Measurements from ENCODE around the gene GOLGA8J.

Gene GOLGA8J

DNA sequence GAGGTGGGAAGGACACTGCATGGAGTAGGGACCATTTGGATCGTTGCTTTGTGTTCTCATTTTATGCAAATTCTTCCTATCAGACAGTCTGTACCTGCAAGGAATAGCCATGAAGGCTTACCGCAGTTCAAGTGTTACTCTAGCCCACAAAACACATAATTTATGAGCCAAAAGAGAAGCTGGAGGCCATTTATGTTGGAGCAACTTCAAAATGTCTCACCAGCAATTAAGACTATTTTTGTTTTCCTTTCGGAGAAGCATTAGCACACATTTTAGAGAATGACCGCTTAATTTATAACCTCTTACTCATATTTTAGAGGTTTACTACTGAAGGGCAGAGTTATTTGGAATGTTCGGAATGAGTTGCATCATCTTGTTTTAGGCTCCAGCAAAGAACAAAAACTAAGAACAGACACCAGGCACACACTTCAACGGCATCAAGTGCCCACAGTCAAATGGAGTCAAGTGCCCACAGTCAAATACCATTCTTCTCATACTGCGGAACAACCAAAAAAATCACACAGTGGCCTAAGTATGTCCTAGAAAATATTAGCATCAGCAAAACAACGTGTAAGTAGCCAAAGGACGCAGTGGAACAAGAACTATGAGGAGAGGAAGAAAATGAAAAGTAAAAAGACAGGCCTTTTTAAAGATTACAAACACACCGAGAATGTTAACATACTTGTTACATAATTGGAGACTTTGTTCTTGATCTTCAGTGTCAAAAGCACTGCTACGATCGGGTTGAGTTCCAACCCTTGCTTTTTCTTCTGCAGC is 17.5 kb upstream of the GOLGA8J start (continued):
- TF ChIP-seq, protein P1, sequence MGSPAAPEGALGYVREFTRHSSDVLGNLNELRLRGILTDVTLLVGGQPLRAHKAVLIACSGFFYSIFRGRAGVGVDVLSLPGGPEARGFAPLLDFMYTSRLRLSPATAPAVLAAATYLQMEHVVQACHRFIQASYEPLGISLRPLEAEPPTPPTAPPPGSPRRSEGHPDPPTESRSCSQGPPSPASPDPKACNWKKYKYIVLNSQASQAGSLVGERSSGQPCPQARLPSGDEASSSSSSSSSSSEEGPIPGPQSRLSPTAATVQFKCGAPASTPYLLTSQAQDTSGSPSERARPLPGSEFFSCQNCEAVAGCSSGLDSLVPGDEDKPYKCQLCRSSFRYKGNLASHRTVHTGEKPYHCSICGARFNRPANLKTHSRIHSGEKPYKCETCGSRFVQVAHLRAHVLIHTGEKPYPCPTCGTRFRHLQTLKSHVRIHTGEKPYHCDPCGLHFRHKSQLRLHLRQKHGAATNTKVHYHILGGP (tag by site-specific recombination; IDR thresholded peaks at IDR 0.05) = 0 out of 2 replicates have a peak, but pooled peaks have one; percentile 13
- TF ChIP-seq ZNF660 (tag by site-specific recombination; IDR thresholded peaks at IDR 0.05) = no peak
- no peak for TF ChIP-seq ZNF600 (tag by site-specific recombination; IDR thresholded peaks at IDR 0.05)
- TF ChIP-seq ZNF433 (tag by site-specific recombination; IDR thresholded peaks at IDR 0.05; ENCODE audit: low read depth) = no peak
- no peak for TF ChIP-seq SP2 (tag by site-specific recombination; IDR thresholded peaks at IDR 0.05)
- 0 out of 2 replicates have a peak, but pooled peaks have one; percentile 16 for TF ChIP-seq ZXDB (tag by site-specific recombination; IDR thresholded peaks at IDR 0.05)
- no peak for TF ChIP-seq SP3 (tag by site-specific recombination; IDR thresholded peaks at IDR 0.05)
- peak; percentile 18; the same call in 1 of the 2 replicates for TF ChIP-seq OSR2 (tag by site-specific recombination; IDR thresholded peaks at IDR 0.05)
- no peak for TF ChIP-seq ZNF837 (tag by site-specific recombination; IDR thresholded peaks at IDR 0.05)
- TF ChIP-seq, protein P2, sequence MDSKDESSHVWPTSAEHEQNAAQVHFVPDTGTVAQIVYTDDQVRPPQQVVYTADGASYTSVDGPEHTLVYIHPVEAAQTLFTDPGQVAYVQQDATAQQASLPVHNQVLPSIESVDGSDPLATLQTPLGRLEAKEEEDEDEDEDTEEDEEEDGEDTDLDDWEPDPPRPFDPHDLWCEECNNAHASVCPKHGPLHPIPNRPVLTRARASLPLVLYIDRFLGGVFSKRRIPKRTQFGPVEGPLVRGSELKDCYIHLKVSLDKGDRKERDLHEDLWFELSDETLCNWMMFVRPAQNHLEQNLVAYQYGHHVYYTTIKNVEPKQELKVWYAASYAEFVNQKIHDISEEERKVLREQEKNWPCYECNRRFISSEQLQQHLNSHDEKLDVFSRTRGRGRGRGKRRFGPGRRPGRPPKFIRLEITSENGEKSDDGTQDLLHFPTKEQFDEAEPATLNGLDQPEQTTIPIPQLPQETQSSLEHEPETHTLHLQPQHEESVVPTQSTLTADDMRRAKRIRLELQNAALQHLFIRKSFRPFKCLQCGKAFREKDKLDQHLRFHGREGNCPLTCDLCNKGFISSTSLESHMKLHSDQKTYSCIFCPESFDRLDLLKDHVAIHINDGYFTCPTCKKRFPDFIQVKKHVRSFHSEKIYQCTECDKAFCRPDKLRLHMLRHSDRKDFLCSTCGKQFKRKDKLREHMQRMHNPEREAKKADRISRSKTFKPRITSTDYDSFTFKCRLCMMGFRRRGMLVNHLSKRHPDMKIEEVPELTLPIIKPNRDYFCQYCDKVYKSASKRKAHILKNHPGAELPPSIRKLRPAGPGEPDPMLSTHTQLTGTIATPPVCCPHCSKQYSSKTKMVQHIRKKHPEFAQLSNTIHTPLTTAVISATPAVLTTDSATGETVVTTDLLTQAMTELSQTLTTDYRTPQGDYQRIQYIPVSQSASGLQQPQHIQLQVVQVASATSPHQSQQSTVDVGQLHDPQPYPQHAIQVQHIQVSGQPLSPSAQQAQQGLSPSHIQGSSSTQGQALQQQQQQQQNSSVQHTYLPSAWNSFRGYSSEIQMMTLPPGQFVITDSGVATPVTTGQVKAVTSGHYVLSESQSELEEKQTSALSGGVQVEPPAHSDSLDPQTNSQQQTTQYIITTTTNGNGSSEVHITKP (tag by site-specific recombination; IDR thresholded peaks at IDR 0.05) = no peak
- no peak for TF ChIP-seq ZNF391 (tag by site-specific recombination; IDR thresholded peaks at IDR 0.05; ENCODE audit: borderline replicate concordance, low read depth)
- TF ChIP-seq, protein P3, sequence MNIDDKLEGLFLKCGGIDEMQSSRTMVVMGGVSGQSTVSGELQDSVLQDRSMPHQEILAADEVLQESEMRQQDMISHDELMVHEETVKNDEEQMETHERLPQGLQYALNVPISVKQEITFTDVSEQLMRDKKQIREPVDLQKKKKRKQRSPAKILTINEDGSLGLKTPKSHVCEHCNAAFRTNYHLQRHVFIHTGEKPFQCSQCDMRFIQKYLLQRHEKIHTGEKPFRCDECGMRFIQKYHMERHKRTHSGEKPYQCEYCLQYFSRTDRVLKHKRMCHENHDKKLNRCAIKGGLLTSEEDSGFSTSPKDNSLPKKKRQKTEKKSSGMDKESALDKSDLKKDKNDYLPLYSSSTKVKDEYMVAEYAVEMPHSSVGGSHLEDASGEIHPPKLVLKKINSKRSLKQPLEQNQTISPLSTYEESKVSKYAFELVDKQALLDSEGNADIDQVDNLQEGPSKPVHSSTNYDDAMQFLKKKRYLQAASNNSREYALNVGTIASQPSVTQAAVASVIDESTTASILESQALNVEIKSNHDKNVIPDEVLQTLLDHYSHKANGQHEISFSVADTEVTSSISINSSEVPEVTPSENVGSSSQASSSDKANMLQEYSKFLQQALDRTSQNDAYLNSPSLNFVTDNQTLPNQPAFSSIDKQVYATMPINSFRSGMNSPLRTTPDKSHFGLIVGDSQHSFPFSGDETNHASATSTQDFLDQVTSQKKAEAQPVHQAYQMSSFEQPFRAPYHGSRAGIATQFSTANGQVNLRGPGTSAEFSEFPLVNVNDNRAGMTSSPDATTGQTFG (tag by site-specific recombination; IDR thresholded peaks at IDR 0.05; ENCODE audit: borderline replicate concordance) = no peak
- TF ChIP-seq ZIC2 (tag by site-specific recombination; IDR thresholded peaks at IDR 0.05) = no peak
- no peak for TF ChIP-seq ZNF184 (tag by site-specific recombination; IDR thresholded peaks at IDR 0.05)
- TF ChIP-seq, protein P4, sequence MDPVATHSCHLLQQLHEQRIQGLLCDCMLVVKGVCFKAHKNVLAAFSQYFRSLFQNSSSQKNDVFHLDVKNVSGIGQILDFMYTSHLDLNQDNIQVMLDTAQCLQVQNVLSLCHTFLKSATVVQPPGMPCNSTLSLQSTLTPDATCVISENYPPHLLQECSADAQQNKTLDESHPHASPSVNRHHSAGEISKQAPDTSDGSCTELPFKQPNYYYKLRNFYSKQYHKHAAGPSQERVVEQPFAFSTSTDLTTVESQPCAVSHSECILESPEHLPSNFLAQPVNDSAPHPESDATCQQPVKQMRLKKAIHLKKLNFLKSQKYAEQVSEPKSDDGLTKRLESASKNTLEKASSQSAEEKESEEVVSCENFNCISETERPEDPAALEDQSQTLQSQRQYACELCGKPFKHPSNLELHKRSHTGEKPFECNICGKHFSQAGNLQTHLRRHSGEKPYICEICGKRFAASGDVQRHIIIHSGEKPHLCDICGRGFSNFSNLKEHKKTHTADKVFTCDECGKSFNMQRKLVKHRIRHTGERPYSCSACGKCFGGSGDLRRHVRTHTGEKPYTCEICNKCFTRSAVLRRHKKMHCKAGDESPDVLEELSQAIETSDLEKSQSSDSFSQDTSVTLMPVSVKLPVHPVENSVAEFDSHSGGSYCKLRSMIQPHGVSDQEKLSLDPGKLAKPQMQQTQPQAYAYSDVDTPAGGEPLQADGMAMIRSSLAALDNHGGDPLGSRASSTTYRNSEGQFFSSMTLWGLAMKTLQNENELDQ (tag by site-specific recombination; IDR thresholded peaks at IDR 0.05; ENCODE audit: low read depth) = no peak
- TF ChIP-seq, protein P5, sequence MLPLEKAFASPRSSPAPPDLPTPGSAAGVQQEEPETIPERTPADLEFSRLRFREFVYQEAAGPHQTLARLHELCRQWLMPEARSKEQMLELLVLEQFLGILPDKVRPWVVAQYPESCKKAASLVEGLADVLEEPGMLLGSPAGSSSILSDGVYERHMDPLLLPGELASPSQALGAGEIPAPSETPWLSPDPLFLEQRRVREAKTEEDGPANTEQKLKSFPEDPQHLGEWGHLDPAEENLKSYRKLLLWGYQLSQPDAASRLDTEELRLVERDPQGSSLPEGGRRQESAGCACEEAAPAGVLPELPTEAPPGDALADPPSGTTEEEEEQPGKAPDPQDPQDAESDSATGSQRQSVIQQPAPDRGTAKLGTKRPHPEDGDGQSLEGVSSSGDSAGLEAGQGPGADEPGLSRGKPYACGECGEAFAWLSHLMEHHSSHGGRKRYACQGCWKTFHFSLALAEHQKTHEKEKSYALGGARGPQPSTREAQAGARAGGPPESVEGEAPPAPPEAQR (tag by site-specific recombination; IDR thresholded peaks at IDR 0.05) = no peak
- TF ChIP-seq ZNF654 (tag by site-specific recombination; IDR thresholded peaks at IDR 0.05; ENCODE audit: low read depth) = no peak
- no peak for TF ChIP-seq ZNF473 (tag by site-specific recombination; IDR thresholded peaks at IDR 0.05)
- no peak for TF ChIP-seq ZNF138 (tag by site-specific recombination; IDR thresholded peaks at IDR 0.05; ENCODE audit: borderline replicate concordance)
- no peak for TF ChIP-seq KLF9 (tag by site-specific recombination; IDR thresholded peaks at IDR 0.05; ENCODE audit: low read depth)
- no peak for TF ChIP-seq ZNF175 (tag by site-specific recombination; IDR thresholded peaks at IDR 0.05)
- peak; percentile 62 for TF ChIP-seq FEZF1 (tag by site-specific recombination; IDR thresholded peaks at IDR 0.05)
- TF ChIP-seq, protein P6, sequence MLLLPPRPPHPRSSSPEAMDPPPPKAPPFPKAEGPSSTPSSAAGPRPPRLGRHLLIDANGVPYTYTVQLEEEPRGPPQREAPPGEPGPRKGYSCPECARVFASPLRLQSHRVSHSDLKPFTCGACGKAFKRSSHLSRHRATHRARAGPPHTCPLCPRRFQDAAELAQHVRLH (tag by site-specific recombination; IDR thresholded peaks at IDR 0.05) = no peak
- TF ChIP-seq GLIS2 (tag by site-specific recombination; IDR thresholded peaks at IDR 0.05) = no peak
- TF ChIP-seq YY1 (tag by site-specific recombination; IDR thresholded peaks at IDR 0.05) = peak; percentile 23; the same call in 1 of the 2 replicates
- 0 out of 2 replicates have a peak, but pooled peaks have one; percentile 35 for TF ChIP-seq ZNF366 (tag by site-specific recombination; conservative IDR thresholded peaks at IDR 0.05)
- TF ChIP-seq ZNF121 (tag by site-specific recombination; IDR thresholded peaks at IDR 0.05) = no peak
- TF ChIP-seq ZNF785 (tag by site-specific recombination; IDR thresholded peaks at IDR 0.05) = no peak
